ENCODE results near the gene EFCC1. TPM values are rescaled to one million over a fixed set of nuclear protein-coding genes. Genes with fewer than 3 reads are reported as not detected.

The EFCC1 gene
- total RNA-seq, 1 donor from 2014 or later, result 1.7 TPM

DNA sequence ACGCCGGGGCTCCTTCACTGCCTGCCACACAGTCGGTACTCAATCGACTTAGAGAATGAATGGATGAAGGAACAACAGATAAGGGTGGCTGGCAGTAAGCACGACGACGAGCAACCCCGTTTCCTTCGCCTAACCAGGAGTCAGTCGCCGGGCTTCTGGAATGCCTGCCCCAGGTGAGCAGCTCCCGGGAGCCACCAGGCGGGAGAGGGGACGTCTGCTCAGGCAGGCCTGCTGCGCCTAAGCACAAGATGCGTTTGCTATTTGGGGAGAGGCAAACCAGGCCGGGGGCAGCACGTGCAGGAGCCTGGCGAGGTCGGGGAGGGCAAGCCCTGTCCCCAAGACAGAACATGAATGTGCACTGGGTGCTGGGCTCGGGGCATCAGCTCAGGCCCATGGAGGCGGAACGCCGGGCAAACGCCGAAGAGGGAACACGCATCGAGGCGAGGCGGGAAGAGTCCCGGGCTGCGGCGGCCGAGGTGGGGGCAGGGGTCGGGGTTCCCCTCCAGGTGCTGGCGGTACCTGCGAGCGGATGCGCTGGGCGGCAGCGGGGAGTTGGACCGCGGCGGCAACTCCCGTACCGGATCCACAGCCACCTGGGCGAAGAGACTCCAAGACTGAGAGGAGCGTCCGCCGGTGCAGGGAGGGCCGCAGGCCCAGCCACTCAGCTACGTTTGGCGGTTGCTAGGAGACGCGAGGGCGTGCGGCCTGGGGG lies 7.5 kb upstream of the EFCC1 start, which contains the start of gene CFAP92:
Gene CFAP92, minus strand, starts transcription at position 616 of the 712 bp plus-strand sequence. CDS start 772 bp downstream, outside the sequence.
- intact Hi-C loops (cut with DNase I), result no loop called here
- DNase-seq (ENCODE audit: low spot score), result peak; percentile 97

GRCh38 chr3:128994173-128994512 lies 7.0 kb upstream of the EFCC1 start:
- intact Hi-C loops (cut with DNase I), result no loop called here
- no peak for DNase-seq (ENCODE audit: low spot score)

DNA sequence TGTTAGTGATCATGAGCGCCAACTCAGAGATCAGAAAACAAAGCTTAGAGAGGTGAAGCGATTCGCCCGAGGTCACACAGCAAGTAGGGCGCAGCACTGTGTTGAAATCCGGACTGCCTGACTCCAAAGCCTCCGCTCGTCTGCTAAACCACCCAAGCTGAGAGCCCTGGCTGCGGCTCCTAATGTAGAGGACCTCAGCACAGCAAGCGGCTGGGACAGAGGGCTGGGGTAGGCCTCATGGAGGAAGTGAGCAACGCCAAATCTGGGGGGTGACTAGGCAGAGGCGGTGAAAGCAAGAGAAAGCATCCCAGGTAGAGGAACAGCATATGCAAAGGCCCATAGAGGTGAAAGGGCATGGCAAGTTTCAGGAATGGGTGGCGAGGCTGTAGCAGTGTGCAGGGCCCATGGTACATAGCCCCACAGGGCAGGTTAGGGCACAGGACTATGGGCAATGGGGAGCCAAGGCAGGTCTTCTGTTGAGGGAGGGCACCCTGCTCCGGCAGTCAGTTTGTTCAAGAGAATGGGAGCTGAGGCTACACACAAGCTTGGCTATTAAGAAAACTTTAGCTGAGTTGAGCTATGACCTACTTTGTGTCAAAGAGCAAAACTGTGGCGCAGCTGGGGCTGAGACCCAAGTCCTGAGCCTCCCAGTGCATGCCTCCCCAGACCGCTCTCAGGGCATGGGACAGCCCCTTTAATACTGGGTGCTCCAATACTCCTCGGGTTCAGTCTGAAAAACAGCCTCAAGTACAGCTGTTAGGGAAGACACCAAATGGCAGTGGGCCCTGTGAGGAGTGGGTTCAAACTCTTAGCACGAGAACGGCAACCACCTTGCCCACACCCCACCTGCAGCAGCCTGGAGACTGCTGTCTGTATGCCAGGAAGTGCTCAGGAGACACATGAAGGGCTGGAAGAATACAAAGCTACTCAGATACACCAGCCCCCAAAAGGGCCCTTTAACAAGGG lies 6.2 kb upstream of the EFCC1 start:
- DNase-seq (ENCODE audit: low spot score), result no peak
- intact Hi-C loops (cut with DNase I), result no loop called here

- DNase-seq (ENCODE audit: low spot score), result no peak
- intact Hi-C loops (cut with DNase I), result no loop called here
Observed at GRCh38 chr3:128995737-128996136, 5.4 kb upstream of the EFCC1 start.

- DNase-seq (ENCODE audit: low spot score), result no peak
- intact Hi-C loops (cut with DNase I), result no loop called here
Observed at GRCh38 chr3:128996200-128996599, 4.9 kb upstream of the EFCC1 start.

DNA sequence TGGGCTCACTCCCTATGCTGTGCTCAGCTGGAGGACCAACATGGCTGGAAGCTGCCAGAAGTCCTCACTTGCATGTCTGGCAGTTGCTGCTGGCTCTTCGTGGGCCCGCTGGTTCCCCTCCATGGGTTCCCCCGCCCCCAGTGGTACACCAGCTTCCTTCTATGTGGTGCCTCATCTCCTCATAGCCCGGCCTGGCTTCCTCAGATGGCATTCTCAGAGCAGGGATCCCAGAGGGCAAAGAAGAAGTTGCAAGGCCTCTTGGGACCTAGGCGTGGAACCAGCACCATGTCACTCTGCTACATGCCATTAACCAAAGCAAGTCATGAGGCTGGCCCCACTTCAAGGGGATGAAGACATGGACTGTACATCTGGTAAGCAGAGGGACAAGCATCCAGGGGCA lies 4.4 kb upstream of the EFCC1 start:
- intact Hi-C loops (cut with DNase I), result no loop called here
- no peak for DNase-seq (ENCODE audit: low spot score)

DNA sequence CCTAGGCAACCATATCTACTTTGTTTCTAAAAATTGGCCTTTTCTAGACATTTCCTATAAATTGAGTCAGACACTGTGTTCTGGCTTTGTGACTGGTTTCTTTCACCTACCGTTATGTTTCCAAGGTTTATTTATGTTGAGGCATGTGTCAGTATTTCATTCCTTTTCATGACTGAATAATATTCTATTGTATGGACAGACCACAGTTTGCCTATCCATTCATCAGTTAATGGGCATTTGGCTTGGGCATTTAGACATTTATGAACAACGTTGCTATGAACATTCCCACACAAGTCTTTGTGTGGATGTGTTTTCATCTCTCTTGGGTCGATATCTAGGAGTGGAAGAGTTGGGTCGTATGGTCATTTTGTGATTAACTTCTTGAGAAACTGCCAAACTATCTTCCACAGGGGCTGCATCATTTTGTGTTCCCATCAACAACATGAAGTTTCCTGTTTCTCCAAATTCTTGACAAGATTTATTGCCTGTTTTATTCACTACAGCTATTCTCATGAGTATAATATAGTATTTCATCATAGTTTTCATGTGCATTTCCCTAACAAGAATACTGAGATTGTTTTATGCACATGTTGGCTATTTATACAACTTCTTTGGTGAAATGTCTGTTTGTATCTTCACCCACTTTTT lies 3.5 kb upstream of the EFCC1 start:
- no peak for DNase-seq (ENCODE audit: low spot score)
- intact Hi-C loops (cut with DNase I), result no loop called here

DNA sequence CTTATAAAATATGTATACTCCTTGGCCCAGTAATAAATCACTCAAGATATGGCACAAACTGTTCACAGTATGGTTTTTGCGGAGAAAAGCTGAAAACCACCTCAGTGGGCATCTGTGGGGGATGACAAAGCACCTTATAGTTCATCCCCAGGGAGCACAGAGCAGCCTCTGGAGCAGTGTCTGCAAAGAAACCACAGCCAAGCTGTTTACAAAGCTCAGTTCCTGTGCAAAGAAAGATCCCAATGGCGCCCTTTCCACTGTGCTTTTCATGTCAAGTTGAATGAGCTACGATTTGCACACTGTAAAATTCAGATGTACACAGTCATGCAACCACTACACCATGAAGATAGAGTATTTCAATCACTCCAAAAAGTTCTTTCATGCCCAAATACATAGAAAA lies 2.5 kb upstream of the EFCC1 start:
- no peak for DNase-seq (ENCODE audit: low spot score)
- intact Hi-C loops (cut with DNase I), result no loop called here

- no peak for DNase-seq (ENCODE audit: low spot score)
- intact Hi-C loops (cut with DNase I), result no loop called here
Observed at GRCh38 chr3:128999102-128999501, 2.0 kb upstream of the EFCC1 start.

GRCh38 chr3:129000742-129001100 lies 383 bp upstream of the EFCC1 start:
- DNase-seq (ENCODE audit: low spot score), result no peak
- intact Hi-C loops (cut with DNase I), result no loop called here

DNA sequence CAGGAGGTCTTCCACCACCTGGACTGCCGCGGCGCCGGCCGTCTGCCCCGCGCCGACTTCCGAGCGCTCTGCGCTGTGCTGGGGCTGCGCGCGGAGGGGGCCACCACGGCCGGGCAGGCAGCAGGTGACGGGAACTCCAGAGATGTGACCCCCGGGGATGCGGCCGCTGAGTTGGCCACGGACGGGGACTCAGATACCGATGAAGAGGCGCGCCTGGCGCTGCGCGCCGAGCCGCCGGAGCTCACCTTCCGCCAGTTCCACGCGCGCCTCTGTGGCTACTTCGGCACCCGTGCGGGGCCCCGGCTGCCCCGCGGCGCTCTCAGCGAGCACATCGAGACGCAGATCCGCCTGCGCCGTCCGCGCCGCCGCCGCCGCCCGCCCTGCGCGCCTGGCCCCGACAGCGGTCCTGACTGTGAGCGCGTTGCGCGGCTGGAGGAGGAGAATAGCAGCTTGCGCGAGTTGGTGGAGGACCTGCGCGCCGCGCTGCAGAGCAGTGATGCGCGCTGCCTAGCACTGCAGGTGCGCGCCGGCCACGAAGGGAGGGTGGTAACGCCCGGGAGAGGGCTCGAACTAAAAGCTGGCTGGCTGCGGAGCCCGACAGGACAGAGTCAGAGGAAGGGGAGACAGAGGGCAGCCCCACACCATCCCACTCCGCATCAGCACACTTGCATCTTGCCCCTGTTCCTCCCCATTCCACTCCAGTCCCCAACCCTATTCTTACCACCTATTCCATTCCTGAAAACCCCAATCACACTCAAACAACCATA lies 885 bp downstream of the EFCC1 start:
- intact Hi-C loops (cut with DNase I), result no loop called here
- DNase-seq (ENCODE audit: low spot score), result no peak

GRCh38 chr3:129002573-129003569 lies 1.8 kb downstream of the EFCC1 start:
- no peak for DNase-seq (ENCODE audit: low spot score)
- intact Hi-C loops (cut with DNase I), result no loop called here

DNA sequence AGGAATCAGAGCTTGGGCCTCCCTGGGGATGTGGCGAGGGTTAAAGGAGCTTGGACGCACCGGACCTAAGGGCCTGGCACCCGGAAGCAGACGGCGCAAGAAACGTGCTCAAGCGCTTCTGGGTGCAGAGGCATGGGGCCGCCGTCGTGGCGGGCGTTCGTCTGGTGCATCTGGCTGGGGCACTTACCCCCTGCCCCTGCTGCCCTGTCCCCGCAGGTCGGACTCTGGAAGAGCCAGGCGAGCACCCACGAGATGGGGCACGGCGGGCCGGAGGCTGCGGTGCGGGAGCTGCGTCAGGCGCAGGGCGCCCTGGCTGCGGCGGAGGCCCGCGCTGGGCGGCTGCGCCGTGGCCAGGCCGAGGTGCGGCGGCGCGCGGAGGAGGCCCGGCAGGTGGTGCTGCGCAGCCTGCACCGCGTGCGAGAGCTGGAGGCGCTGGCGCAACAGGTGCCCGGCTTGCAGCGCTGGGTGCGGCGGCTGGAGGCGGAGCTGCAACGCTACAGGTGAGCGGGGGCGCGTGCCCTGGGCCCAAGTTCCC lies 2.5 kb downstream of the EFCC1 start:
- intact Hi-C loops (cut with DNase I), result no loop called here
- DNase-seq (ENCODE audit: low spot score), result no peak

DNA sequence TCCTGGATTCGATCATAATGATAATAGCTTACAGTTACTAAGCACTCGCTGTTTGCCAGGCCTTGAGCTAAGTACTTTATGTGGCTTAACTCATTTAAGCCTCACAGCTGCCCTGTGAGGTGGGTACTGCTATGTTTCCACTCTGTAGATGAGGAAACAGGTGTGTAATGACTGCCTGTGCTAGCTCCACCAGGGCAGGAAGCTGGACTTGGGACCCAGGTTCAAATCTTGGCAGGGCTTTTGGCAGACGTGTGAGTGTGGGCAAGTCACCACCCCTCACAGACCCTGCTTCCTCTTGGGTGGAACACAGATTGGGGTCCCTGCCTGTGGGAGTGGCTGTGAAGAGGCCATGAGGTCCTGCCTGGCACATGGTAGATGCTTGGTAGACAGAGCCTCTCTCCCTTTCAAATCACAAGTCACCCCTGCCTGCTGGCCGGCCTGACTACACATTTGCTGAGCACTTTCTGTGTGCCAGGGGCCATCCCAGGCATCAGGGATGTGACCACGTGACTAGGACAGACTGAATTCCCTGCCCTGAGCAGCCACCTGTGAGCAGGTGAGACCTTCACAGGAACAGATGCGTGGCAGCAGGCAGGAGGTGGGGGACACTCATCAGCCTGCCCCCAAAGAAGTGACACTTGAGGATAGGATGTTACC lies 3.7 kb downstream of the EFCC1 start:
- intact Hi-C loops (cut with DNase I), result no loop called here

DNA sequence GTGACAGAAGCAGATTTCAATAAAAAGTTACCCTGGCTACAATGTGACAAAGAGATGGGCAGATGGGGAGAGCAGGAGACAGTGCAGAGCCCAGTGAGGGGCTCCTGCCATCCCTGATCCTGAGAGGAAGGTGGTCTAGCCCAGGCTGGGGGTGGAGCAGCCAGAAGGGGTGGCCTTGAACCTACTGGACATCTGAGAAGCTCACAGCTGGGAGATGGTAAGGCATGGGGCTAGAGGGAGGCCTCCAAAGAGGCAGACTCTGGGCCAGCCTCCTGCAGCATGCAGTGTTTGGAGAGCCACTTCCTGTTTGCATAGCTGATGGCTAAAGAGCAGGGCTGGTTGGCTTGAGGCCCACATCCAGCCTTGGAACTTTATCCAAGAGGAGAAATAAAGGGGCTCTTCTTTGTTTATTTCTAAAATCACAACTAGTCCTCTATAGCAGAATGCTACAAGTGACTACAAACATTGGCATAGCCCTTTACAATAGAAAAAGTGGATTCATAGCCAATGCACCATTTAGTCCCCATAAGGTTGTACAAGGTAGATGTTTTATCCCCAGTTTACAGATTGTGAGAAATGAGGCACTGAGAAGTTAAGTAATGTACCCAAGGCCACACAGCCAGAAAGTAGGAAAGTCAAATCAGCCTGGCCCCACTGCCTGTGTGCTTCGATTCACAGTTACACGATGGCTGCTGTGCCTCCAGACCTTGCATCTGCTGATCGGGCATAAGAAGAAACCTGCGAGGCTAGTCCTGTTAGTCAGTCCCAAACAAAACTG lies 4.6 kb downstream of the EFCC1 start:
- intact Hi-C loops (cut with DNase I), result no loop called here
- DNase-seq (ENCODE audit: low spot score), result no peak

More for the DNA sequence above, 3.7 kb downstream of the EFCC1 start:
- DNase-seq (ENCODE audit: low spot score), result no peak

- no peak for DNase-seq (ENCODE audit: low spot score)
- intact Hi-C loops (cut with DNase I), result no loop called here
Observed at GRCh38 chr3:129006864-129007263, 5.8 kb downstream of the EFCC1 start.

GRCh38 chr3:129007792-129008191 lies 6.7 kb downstream of the EFCC1 start:
- no peak for DNase-seq (ENCODE audit: low spot score)
- intact Hi-C loops (cut with DNase I), result no loop called here

Measured in cardiac septum (tissue), 1 donor.